ENCODE measurements around the gene ULK1. TPM values are rescaled to one million over a fixed set of nuclear protein-coding genes. Genes with fewer than 3 reads are reported as not detected.

Gene ULK1
- total RNA-seq, 1 donor from 2014 or later: 56.1 TPM

- peak; percentile 76 for DNase-seq (ENCODE audit: low spot score)
- Mint-ChIP-seq H3K27me3 (ENCODE audit: low read depth) (no peaks in the 10 kb centered on the region), H3K9me3 (ENCODE audit: low read depth) (no peaks in the 10 kb centered on the region), H3K4me1 (ENCODE audit: low read depth) (peaks cover 23% of the 10 kb centered on the region), H3K4me3 (ENCODE audit: unreplicated experiment) (no peak overlapping the region), H3K27ac (ENCODE audit: unreplicated experiment) (no peak overlapping the region), H3K36me3 (ENCODE audit: low read depth) (no peaks in the 10 kb centered on the region)
- TF ChIP-seq CTCF (IDR thresholded peaks at IDR 0.05): no peak
Measured at GRCh38 chr12:131857908-131858850, 36.2 kb upstream of the ULK1 start.

GRCh38 chr12:131860472-131861260, 33.8 kb upstream of the ULK1 start:
- H3K36me3 Mint-ChIP-seq (ENCODE audit: low read depth): no peaks in the 10 kb centered on the region
- peak; percentile 78 for DNase-seq (ENCODE audit: low spot score)
- H3K4me3 Mint-ChIP-seq (ENCODE audit: unreplicated experiment): peak overlapping the region; percentile 36
- H3K27me3 Mint-ChIP-seq (ENCODE audit: low read depth): no peaks in the 10 kb centered on the region
- H3K9me3 Mint-ChIP-seq (ENCODE audit: low read depth): no peaks in the 10 kb centered on the region
- no peak for TF ChIP-seq CTCF (IDR thresholded peaks at IDR 0.05)
- peak overlapping the region; percentile 94 for H3K27ac Mint-ChIP-seq (ENCODE audit: unreplicated experiment)
- peaks cover 39% of the 10 kb centered on the region for H3K4me1 Mint-ChIP-seq (ENCODE audit: low read depth)

- TF ChIP-seq CTCF (IDR thresholded peaks at IDR 0.05): no peak
- peaks cover 41% of the 10 kb centered on the region for H3K4me1 Mint-ChIP-seq (ENCODE audit: low read depth)
- no peak overlapping the region for H3K4me3 Mint-ChIP-seq (ENCODE audit: unreplicated experiment)
- DNase-seq (ENCODE audit: low spot score): no peak
- no peaks in the 10 kb centered on the region for H3K27me3 Mint-ChIP-seq (ENCODE audit: low read depth)
- H3K9me3 Mint-ChIP-seq (ENCODE audit: low read depth): no peaks in the 10 kb centered on the region
- peak overlapping the region; percentile 94 for H3K27ac Mint-ChIP-seq (ENCODE audit: unreplicated experiment)
- no peaks in the 10 kb centered on the region for H3K36me3 Mint-ChIP-seq (ENCODE audit: low read depth)
Measured at GRCh38 chr12:131861261-131862083, 33.0 kb upstream of the ULK1 start.

- Mint-ChIP-seq H3K27me3 (ENCODE audit: low read depth) (no peaks in the 10 kb centered on the region), H3K4me1 (ENCODE audit: low read depth) (peaks cover 41% of the 10 kb centered on the region), H3K36me3 (ENCODE audit: low read depth) (no peaks in the 10 kb centered on the region), H3K9me3 (ENCODE audit: low read depth) (no peaks in the 10 kb centered on the region), H3K27ac (ENCODE audit: unreplicated experiment) (no peak overlapping the region), H3K4me3 (ENCODE audit: unreplicated experiment) (no peak overlapping the region)
- TF ChIP-seq CTCF (IDR thresholded peaks at IDR 0.05): no peak
- DNase-seq (ENCODE audit: low spot score): no peak
Measured at GRCh38 chr12:131862084-131862441, 32.4 kb upstream of the ULK1 start.

GRCh38 chr12:131862600-131862993, 31.8 kb upstream of the ULK1 start:
- Mint-ChIP-seq H3K9me3 (ENCODE audit: low read depth) (no peaks in the 10 kb centered on the region), H3K4me3 (ENCODE audit: unreplicated experiment) (no peak overlapping the region)

More at GRCh38 chr12:131862600-131862993, 31.8 kb upstream of the ULK1 start:
- no peaks in the 10 kb centered on the region for H3K27me3 Mint-ChIP-seq (ENCODE audit: low read depth)
- H3K4me1 Mint-ChIP-seq (ENCODE audit: low read depth): peaks cover 41% of the 10 kb centered on the region
- TF ChIP-seq CTCF (IDR thresholded peaks at IDR 0.05): no peak
- no peaks in the 10 kb centered on the region for H3K36me3 Mint-ChIP-seq (ENCODE audit: low read depth)
- DNase-seq (ENCODE audit: low spot score): no peak
- H3K27ac Mint-ChIP-seq (ENCODE audit: unreplicated experiment): peak overlapping the region; percentile 84
